ENCODE results near the gene THOP1.

The THOP1 gene

DNA sequence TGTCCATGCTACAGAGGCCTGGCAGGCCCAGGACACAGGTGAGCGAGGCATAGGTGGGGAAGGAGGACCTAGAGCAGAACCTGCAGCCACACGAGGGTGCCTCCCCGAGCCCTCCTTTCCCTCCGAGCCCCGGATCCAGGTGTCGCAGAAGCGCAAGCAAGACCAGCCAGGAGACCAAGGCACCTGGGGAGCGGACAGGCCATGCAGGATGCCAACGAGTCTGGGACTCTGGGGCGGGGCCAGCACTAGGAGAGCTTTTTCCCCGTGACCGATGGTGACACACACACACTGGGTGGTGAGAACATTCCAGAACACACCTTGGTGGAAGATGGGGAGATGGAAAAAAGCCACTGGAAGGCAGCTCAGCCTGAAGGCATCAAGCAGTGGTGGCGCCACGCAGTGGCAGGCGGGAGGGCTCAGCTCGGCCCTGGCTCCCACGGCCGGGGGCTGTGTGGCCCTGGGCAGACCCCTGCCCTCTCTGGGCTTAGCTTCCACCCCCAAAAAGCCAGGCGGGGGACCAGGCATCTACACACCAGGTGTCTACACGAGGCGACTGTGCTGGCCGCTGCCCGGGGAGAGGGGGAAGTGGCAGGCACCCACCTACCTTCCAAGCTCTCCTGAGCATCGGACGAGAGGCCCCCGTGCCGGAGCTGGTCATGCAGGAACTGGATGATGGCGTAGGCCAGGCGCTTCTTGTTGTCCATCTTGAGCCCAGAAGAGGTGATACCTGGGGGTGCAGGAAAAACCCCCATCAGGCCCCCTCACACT, 16.8 kb upstream of the THOP1 start:
- H3K27ac Mint-ChIP-seq: no peak overlapping the region
- CTCF ChIA-PET: interaction anchor here (1.0 kb wide), 1 partner anchor 18 kb away, joined by 3 read pairs; no protein-coding TSS in a partner anchor
- no peaks in the 10 kb centered on the region for H3K27me3 Mint-ChIP-seq
- H3K36me3 Mint-ChIP-seq: peaks cover 6% of the 10 kb centered on the region
- peaks cover 2% of the 10 kb centered on the region for H3K4me1 Mint-ChIP-seq
- no peaks in the 10 kb centered on the region for H3K9me3 Mint-ChIP-seq
- H3K4me3 Mint-ChIP-seq: no peak overlapping the region
- no peak for DNase-seq

DNA sequence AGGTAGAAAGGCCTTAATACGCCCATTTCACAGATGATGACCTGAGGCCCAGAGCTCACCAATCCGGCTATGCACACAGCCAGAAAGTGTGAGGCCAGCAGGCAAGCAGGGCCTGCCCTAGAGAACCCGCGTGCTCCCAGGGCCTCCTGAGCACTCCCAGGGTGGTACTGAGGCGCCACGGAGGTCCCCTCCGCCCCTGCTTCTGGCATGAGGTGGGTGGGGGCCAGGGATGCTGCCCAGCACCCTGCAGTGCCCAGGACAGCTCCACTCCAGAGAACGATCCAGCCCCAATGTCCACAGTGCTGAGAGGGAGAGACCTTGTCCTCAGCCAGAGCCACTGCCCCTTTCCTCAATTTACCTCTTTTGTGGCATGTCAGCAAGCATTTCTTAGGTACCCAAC, 16.1 kb upstream of the THOP1 start:
- Mint-ChIP-seq H3K36me3 (peaks cover 6% of the 10 kb centered on the region), H3K4me1 (peaks cover 2% of the 10 kb centered on the region), H3K9me3 (no peaks in the 10 kb centered on the region), H3K27ac (no peak overlapping the region), H3K4me3 (no peak overlapping the region), H3K27me3 (no peaks in the 10 kb centered on the region)
- CTCF ChIA-PET: interaction anchor here (1.0 kb wide), 1 partner anchor 19 kb away, joined by 3 read pairs; no protein-coding TSS in a partner anchor
- no peak for DNase-seq

DNA sequence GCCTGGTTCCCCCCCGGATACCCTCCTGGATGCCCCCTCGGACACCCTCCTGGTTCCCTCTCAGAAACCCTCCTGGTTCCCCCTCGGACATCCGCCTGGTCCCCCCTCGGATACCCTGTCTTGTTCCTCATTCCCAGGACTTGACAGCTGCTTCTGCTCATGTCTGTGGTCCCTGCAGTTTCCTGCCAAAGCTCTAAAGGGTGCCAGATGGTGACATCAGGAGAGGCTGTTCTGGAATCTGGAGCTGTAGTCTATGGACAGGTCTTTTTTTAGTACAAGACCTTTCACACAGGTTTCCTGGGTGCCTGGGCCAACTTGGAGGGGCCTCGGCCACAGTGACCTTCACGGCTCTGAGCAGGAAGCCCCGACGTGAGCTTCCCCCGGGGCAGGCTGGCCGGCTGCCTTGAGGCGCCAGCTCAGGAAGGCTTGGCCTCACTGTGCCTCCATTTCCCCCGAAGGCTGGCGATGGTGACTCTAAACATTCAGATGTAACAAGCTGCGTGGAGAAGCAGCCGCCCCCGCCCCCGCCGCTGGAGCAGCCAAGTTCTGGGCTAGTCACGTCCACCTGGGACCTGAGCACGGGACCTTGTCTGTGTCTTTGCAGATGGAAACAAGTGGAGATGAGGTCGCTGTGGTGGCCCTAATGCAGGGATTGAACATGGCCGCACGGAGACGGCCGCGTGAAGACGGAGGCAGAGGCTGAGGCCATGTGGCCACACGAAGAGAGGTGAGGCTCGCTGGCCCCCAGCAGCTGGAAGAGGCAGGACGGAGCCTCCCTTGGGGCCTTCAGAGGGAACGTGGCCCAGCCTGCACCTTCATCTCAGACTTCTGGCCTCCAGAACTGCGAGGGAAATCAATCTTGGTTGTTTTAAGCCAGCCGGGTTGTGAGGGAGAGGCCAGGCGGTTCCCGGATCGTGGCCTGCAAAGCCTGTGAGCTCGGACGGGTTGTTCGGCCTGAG, 15.0 kb upstream of the THOP1 start:
- peaks cover 13% of the 10 kb centered on the region for H3K4me1 Mint-ChIP-seq
- H3K27ac Mint-ChIP-seq: no peak overlapping the region
- no peak overlapping the region for H3K4me3 Mint-ChIP-seq
- no peaks in the 10 kb centered on the region for H3K9me3 Mint-ChIP-seq
- no peaks in the 10 kb centered on the region for H3K27me3 Mint-ChIP-seq
- H3K36me3 Mint-ChIP-seq: peaks cover 3% of the 10 kb centered on the region
- no peak for DNase-seq
- CTCF ChIA-PET: interaction anchor here (0.6 kb wide), 1 partner anchor 753 kb away, joined by 4 read pairs; no protein-coding TSS in a partner anchor

DNA sequence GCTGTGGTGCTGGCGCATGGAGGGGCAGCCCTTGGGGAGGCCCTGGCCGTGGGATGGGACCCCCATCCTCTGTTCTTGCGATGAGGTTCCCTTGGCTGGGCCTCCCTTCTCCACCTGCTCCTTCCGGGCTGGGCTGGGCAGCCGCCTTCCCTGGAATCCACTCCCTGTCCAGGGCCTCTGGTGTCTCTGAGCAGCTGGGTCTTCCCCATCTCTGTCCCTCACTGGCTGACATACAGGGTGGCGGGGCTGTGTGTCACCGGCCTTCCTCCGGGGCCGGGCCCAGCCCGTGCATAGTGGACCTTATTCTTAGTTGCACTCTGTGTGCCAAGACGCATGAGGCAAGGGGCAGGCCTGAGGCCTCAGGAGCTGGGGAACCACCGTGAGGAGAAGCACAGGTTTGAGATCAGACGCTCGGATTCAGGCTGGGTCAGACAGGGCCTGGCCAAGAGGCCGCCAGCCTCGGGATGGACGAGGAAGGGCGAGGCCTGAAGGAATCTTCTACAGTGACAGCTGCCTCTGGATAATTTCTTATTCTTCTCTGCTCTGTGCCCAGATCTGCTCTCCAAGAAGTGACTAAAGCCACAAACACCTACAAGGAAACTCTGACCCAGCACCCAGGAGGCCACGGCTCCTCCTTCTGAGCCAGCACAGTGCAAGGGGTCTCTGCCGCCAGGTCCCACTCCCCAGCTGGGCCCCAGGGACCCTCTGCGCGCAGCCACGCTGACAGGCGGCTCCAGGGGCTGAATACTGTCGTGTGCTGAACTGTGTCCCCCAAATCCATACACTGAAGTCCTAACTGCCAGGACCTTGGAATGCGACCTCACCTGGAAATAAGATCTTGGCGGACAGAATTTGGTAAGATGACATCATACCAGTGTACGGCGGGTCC, 13.3 kb upstream of the THOP1 start:
- CTCF ChIA-PET: no interaction called here
- no peak overlapping the region for H3K4me3 Mint-ChIP-seq
- no peaks in the 10 kb centered on the region for H3K27me3 Mint-ChIP-seq
- no peak for DNase-seq
- H3K4me1 Mint-ChIP-seq: peaks cover 26% of the 10 kb centered on the region
- H3K9me3 Mint-ChIP-seq: no peaks in the 10 kb centered on the region
- peaks cover 6% of the 10 kb centered on the region for H3K36me3 Mint-ChIP-seq
- H3K27ac Mint-ChIP-seq: no peak overlapping the region

DNA sequence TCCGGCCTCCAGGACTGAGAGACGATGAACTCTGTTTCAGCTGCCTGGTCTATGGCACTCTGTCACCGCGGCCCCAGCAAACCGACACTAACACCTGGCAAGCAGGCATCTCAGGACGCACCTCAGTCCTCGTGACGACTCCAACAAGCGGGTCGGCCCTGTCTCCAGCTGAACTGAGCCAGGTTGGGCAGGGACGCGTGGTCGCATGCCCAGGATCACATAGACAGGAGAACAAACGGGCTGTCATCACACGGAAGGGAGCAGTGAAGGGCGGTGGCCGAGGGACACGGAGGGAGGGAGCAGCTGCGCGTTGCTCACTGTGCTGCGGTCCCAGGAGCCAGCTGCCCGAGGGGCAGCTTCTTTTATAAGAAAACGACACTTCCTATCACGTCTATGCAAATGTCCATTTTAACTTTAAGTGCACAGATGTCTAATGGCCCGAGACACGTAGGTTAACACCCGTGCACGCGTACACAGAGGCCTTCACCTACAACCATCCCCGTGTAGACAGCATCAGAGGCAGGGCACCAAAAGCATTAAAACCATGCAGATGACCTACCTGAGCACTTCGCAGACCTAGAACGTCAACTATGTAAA, 11.1 kb upstream of the THOP1 start:
- Mint-ChIP-seq H3K4me1 (peaks cover 31% of the 10 kb centered on the region), H3K4me3 (no peak overlapping the region), H3K9me3 (no peaks in the 10 kb centered on the region), H3K36me3 (peaks cover 9% of the 10 kb centered on the region), H3K27me3 (no peaks in the 10 kb centered on the region), H3K27ac (peak overlapping the region; percentile 78)
- CTCF ChIA-PET: no interaction called here
- DNase-seq: no peak

DNA sequence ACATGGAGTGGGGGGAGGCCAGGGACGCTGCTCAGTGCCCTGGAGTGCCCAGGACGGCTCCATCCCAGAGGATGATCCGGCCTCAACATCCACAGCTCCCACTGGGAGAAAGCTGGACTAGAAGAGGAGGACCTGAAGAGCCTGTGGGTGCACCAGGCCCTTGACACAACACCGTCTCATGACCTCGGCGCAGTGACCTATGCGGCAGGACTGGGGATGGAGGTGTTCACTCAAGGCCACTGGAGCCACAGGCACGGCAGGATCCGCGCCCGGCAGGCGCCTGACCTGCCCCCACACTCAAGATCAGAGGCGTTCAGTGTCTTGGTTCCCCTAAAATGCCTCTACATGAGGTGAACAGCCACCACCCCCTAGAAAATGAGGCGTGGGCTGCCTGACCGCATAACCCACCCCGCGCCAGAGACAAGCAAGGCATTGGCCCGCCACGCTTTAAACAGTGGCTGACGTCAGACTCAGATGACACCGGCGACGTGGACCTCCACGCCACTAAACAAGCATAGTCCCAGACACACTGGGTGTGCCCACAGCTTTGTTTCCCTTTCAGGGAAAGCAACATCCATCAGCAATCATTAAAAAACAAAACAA, 10.2 kb upstream of the THOP1 start:
- Mint-ChIP-seq H3K27ac (peak overlapping the region; percentile 91), H3K36me3 (peaks cover 10% of the 10 kb centered on the region), H3K9me3 (no peaks in the 10 kb centered on the region), H3K4me3 (peak overlapping the region; percentile 67), H3K27me3 (no peaks in the 10 kb centered on the region), H3K4me1 (peaks cover 33% of the 10 kb centered on the region)
- DNase-seq: no peak
- CTCF ChIA-PET: interaction anchor here (1.4 kb wide), 1 partner anchor 127 kb away, joined by 4 read pairs; no protein-coding TSS in a partner anchor

DNA sequence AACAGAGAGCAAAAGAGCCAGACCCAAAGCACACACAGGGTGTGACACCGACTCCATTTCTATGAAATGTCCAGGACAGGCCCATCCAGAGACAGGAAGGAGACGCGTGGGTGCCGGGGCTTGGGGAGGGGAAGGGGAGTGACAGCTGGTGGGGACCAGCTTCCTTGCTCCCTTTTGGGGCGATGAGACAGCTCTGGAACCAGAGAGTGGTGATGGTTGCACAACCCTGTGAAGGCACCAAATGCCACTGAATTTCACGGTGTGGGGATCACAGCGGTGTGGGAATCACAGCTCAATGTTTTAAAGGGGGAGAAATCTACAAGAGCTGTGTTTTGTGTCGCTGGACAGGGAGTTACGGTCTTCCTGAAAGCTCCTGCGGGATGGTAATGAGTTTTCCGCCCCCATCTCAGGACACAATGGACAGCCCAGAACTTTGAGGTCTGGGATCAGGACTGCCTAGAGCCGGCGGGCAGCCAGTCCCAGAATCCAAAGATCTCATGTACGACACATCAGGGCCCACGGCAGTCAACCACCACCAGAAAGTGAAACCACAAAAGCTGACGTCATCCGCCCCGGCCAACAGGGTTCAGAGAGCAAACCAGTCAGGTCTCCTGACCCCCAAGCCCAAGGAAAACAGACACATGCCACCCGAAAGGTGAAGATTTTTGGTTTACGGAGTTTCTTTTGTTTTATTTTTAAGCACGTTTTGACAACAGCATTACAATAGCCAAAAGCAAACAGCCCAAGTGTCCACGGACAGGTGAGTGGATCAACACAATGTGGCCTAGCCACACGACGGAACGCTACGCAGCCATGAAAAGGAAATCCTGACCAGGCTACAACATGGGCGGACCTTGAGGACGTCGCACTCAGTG, 9.5 kb upstream of the THOP1 start:
- Mint-ChIP-seq H3K36me3 (peaks cover 11% of the 10 kb centered on the region), H3K27me3 (no peaks in the 10 kb centered on the region), H3K4me3 (peak overlapping the region; percentile 67), H3K27ac (peak overlapping the region; percentile 91), H3K9me3 (no peaks in the 10 kb centered on the region), H3K4me1 (peaks cover 38% of the 10 kb centered on the region)
- CTCF ChIA-PET: interaction anchor here (1.4 kb wide), 1 partner anchor 128 kb away, joined by 4 read pairs; no protein-coding TSS in a partner anchor
- peak; percentile 88 for DNase-seq

DNA sequence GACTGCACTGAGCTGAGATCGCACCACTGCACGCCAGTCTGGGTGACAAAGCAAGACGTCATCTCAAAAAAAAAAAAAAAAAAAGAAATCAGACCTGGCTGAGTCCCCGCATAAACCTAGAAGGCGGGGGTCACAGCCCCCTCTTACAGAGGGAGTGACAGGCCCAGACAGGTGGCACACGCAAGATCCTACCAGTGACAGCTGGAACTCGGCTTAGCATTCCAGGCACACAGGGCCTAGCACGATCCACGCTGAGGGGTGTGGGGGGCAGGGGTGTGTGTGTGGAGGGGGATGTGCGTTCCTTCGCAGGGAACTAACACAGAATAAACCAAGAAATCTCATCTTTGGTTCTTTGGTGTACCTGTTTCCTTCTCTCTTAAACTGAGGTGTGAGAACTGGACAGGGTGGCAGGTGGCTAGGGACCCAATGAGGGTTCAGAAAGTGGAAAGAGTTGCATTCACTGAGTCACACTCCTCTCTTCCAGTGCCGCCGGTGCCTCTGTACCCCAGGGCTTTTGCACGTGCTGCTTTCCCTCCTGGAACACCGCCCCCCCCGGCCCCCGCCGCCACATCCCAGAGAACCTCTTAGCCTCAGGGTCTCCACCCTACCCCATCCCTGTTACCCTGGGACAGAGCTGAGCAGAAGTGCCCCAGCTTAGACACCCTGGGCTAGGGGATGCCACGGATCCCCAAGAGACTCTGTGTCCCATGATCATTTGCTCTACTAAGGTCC, 7.2 kb upstream of the THOP1 start:
- H3K27me3 Mint-ChIP-seq: no peaks in the 10 kb centered on the region
- H3K4me1 Mint-ChIP-seq: peaks cover 54% of the 10 kb centered on the region
- no peak overlapping the region for H3K4me3 Mint-ChIP-seq
- peaks cover 9% of the 10 kb centered on the region for H3K36me3 Mint-ChIP-seq
- no peaks in the 10 kb centered on the region for H3K9me3 Mint-ChIP-seq
- CTCF ChIA-PET: no interaction called here
- no peak for DNase-seq
- no peak overlapping the region for H3K27ac Mint-ChIP-seq

DNA sequence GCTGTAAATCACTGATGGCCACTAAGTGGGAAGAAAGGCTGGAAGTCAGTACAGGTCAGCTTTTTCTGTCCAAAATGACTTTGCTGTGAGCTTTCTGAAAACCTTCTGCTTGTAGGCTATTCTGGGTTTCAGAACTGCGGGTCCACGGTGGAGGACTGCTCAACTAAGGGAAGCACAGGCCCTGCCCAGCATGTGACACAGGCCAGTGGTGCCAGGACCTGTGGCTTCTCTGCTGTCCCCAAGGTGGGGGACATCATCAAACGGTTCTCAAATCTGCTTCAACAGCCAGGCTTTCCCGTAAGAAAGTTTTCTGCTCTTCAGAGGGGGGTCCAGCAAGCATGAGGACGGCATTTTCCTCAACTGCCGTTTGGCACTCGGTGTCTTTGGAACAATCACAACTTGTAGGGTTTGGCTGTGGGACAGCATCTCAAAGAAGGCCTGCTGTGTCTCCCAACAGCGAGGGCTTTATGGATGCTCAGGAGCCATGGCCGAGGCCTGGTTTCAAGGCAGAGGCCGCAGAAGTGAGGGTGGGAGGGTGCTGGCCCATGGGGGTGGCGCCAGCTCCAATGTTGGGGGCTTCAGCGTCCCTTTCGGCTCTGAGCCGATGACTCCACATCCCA, 6.1 kb upstream of the THOP1 start:
- peaks cover 9% of the 10 kb centered on the region for H3K36me3 Mint-ChIP-seq
- DNase-seq: no peak
- CTCF ChIA-PET: no interaction called here
- no peaks in the 10 kb centered on the region for H3K27me3 Mint-ChIP-seq
- no peak overlapping the region for H3K27ac Mint-ChIP-seq
- no peaks in the 10 kb centered on the region for H3K9me3 Mint-ChIP-seq
- no peak overlapping the region for H3K4me3 Mint-ChIP-seq
- peaks cover 65% of the 10 kb centered on the region for H3K4me1 Mint-ChIP-seq

DNA sequence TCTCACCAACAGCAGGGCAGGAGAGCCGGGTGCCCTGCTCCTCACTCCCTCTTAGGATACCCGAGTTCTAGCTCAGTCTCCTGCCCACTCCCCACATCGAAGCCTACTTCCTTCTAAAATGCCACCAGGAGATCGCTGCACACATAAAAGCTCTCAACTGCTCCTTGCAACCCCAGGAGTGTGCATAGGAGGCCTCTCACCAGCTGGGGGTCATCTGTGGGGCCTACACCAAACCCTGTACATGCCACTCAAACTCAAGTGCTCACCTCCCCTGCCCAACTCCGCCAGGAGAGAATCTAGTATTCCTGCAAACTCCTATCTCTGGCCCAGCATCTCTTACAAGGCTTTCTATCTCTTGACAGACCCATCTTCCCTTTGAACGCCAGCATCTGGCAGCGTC, 5.0 kb upstream of the THOP1 start:
- peaks cover 64% of the 10 kb centered on the region for H3K4me1 Mint-ChIP-seq
- no peak overlapping the region for H3K27ac Mint-ChIP-seq
- no peak overlapping the region for H3K4me3 Mint-ChIP-seq
- no peak for DNase-seq
- H3K9me3 Mint-ChIP-seq: no peaks in the 10 kb centered on the region
- H3K27me3 Mint-ChIP-seq: no peaks in the 10 kb centered on the region
- CTCF ChIA-PET: interaction anchor here (2.4 kb wide), 1 partner anchor 31 kb away, joined by 13 read pairs; no protein-coding TSS in a partner anchor
- peaks cover 9% of the 10 kb centered on the region for H3K36me3 Mint-ChIP-seq

DNA sequence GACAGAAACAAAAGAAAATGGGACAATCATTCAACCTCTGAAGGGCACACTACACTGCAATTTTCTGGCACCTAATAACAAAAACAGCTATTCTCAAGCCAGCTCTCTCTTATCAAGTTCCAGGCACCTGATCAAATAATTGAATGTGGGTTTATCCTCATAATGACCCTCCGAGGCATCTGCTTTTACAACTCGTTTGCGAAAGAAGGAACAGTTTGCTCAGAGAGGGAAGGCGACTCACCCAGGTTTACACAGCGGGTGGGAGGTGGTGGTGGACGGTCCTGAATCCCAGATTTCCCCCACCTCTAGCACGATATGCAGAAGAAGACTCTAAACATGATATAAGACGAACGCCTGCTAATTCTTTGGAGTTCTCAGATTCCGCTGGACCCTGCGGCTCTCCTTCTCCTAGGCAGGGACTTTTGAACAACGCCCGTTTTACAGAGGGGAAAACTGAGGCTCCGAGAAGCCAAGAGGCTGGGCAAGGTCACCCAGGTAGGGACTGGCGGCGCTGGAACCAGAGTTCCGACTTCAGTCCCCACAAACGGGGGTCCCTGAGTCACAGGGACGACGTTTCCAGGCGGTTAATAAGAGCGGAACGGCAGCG, 2.9 kb upstream of the THOP1 start:
- peak overlapping the region; percentile 88 for H3K4me3 Mint-ChIP-seq
- CTCF ChIA-PET: interaction anchor here (1.4 to 2.4 kb wide), 2 partner anchors 33 kb away, joined by 3 to 13 read pairs; no protein-coding TSS in a partner anchor
- DNase-seq: no peak
- H3K36me3 Mint-ChIP-seq: peaks cover 9% of the 10 kb centered on the region
- no peaks in the 10 kb centered on the region for H3K9me3 Mint-ChIP-seq
- H3K4me1 Mint-ChIP-seq: peaks cover 61% of the 10 kb centered on the region
- H3K27me3 Mint-ChIP-seq: no peaks in the 10 kb centered on the region
- H3K27ac Mint-ChIP-seq: peak overlapping the region; percentile 92
